ENCODE results near the gene HTR6.

The HTR6 gene

GRCh38 chr1:19657511-19657910 lies 7.2 kb upstream of the HTR6 start:
- no peak for ATAC-seq

- no peak for ATAC-seq
These were observed 6.5 kb upstream of the HTR6 start for GRCh38 chr1:19658186-19658585.

GRCh38 chr1:19661721-19662228 lies 2.9 kb upstream of the HTR6 start:
- no peak for ATAC-seq

- ATAC-seq: no peak
These were observed 2.4 kb upstream of the HTR6 start for GRCh38 chr1:19662313-19662712.

GRCh38 chr1:19665186-19665495 lies 466 bp downstream of the HTR6 start:
- ATAC-seq: no peak

GRCh38 chr1:19665496-19666465 lies 1.1 kb downstream of the HTR6 start:
- no peak for ATAC-seq

GRCh38 chr1:19668888-19669287 lies 4.2 kb downstream of the HTR6 start:
- no peak for ATAC-seq

GRCh38 chr1:19670787-19671186 lies 6.1 kb downstream of the HTR6 start:
- ATAC-seq: no peak

GRCh38 chr1:19672237-19672636 lies 7.6 kb downstream of the HTR6 start:
- ATAC-seq: no peak

- ATAC-seq: no peak
These were observed 11.1 kb downstream of the HTR6 start for GRCh38 chr1:19675797-19676196.

GRCh38 chr1:19676438-19676922 lies 11.8 kb downstream of the HTR6 start:
- no peak for ATAC-seq

GRCh38 chr1:19678493-19678892 lies 13.8 kb downstream of the HTR6 start:
- no peak for ATAC-seq

- ATAC-seq: no peak
These were observed 14.3 kb downstream of the HTR6 start for GRCh38 chr1:19678931-19679453.

GRCh38 chr1:19679691-19680090 lies 15.0 kb downstream of the HTR6 start:
- ATAC-seq: no peak

- no peak for ATAC-seq
These were observed 16.0 kb downstream of the HTR6 start for GRCh38 chr1:19680644-19681043.

- ATAC-seq: no peak
These were observed 17.6 kb downstream of the HTR6 start for GRCh38 chr1:19682257-19682656.

- no peak for ATAC-seq
These were observed 18.2 kb downstream of the HTR6 start for GRCh38 chr1:19682901-19683300.

GRCh38 chr1:19683351-19683750 lies 18.7 kb downstream of the HTR6 start:
- ATAC-seq: no peak

- no peak for ATAC-seq
These were observed 20.0 kb downstream of the HTR6 start for GRCh38 chr1:19684677-19685076.

GRCh38 chr1:19685994-19686393 lies 21.3 kb downstream of the HTR6 start:
- no peak for ATAC-seq

GRCh38 chr1:19687414-19687813 lies 22.7 kb downstream of the HTR6 start:
- no peak for ATAC-seq

GRCh38 chr1:19688041-19688842 lies 23.6 kb downstream of the HTR6 start:
- ATAC-seq: peak; percentile 56 to 61

- ATAC-seq: no peak
These were observed 24.5 kb downstream of the HTR6 start for GRCh38 chr1:19689085-19689757.

Measured in activated CD4-positive, CD25-positive, alpha-beta regulatory T cell treated with anti-CD3 and anti-CD28 coated beads, Interleukin-2, amount 50 U/mL, for 24 hours (primary cell).